Fibroblast of skin of abdomen (primary cell): ENCODE measurements around the gene KRTAP10-7.
"Not testable (repeated sequence)": the region's sequence is repeated elsewhere in the genome, so short reads cannot be mapped to it uniquely, and the experiment has no call there.

Experiments
- DNase-seq: peaks from one replicate; pipeline ENCODE4 v3.0.0-alpha.2; 2013

KRTAP10-7 gene

DNA sequence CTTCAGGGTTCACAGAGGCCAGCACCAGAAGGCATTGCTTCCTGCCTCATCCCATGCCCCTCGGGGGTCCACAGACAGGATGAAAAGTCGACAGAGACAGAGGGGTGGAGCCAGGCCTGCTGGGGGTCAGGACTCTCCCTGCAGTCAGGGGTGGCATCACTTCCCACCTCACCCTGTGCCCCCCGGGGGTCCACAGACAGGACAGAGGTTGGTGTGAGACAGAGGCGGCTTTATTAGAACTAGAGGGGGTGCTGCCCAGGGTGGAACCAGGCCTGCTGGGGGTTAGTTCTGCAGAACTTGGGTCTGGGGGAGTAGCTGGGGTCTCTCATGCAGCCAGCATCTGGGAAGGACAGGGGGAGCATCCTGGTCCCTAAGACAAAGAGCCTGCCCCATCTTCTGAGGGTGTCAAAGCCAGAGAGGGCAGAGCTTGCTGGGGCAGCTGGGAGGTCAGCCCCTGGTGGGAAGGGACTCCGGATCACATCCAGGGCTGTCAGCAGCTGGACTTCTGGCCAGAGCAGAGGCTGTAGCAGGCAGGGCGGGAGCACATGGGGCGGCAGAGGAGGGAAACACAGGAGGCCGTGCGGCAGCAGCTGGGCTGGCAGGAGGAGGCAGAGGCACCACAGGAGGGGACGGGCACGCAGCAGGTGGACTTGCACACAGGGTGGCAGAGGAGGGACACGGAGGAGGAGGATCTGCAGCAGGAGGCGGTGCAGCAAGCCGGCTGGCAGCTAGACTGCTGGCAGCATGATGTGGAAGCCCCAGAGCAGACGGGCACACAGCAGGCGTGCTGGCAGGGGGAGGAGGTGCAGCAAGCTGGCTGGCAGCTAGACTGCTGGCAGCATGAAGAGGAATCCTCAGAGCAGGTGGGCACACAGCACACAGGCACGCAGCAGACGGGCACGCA, 9.2 kb upstream of the KRTAP10-7 start:
- not testable (repeated sequence) for DNase-seq

GRCh38 chr21:44591801-44592130, 8.6 kb upstream of the KRTAP10-7 start:
- DNase-seq = not testable (repeated sequence)

- DNase-seq = no peak
These were observed 7.7 kb upstream of the KRTAP10-7 start, which contains the start of gene KRTAP10-6 for GRCh38 chr21:44592446-44593311. Gene KRTAP10-6, minus strand, starts transcription at chr21:44592505. Its CDS starts 21 bp downstream, at chr21:44592484.

DNA sequence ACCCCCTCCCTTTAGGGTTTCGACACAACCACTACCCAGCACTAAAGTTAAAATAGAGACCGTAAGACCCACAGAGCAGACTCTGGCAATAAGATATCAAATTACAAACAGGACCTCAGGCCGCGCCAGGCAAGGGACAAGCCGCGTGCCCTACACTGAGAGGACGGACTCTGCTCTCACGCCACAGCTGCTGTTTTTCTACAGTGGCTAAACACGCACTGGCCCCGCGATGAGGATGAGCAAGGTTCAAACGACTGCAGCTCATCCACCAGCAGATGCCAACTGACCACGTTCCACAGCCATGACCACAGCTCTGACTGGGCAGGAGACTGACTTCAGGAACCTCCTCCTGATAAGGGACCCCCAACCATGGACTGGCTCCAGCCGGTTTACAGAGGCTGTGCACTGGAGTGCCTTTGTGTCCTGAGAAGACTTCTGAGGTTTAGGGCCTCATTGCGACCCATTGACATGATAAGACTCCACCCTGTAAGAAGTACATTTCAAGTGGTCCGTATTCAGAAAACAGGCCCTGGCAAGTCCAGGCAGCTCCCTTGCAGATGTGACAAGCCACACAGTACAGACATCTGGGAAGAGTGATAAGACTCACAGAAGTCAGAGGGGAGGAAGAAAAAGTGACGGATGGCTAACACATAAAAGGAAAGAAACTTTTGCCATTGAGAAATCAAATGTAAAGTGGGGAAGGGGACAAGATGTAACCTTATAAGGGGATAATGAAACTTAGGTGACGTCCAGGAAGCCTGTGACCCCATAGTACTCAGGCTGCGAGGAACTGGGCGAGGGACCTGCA, 6.6 kb upstream of the KRTAP10-7 start:
- no peak for DNase-seq

- no peak for DNase-seq
These were observed 5.9 kb upstream of the KRTAP10-7 start for GRCh38 chr21:44594406-44594916.

DNA sequence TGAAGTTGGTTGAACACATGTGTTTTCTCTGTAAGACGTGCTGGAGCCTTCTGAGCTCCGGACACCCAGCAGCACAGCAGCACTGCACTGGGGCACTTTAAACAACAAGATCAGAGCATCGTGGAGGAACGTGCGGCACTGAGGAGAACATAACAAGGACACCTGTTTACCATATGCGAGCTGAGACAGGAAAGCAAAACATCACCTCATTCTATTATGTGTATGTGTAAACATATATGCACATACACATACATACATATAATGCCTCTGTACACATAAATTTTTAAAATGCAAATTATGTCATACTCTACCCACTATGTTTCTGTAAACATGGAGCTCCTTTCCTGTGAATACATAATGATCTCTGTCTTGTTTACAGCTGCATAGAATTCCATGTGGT, 4.9 kb upstream of the KRTAP10-7 start:
- no peak for DNase-seq

- no peak for DNase-seq
These were observed 4.2 kb upstream of the KRTAP10-7 start for GRCh38 chr21:44596068-44596725.

DNA sequence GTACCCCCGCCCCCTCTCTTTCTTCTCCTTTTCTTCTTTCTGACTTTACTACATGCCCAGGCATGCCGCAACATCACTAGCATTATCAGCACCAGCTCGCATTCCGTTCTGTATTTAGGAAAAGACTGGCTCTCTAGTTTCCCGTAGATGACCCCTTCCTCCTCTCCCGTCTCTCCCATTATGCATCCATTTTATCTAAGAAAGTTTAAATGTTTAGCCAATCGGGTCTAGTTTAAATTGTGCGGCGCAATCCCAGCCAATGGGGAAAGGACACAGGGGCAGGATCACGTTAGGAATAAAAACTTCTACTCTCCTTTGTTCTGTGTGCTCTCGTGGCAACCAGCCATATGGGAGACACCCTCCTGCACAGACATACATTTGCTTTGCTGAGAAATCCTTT, 2.3 kb upstream of the KRTAP10-7 start:
- DNase-seq = no peak

- no peak for DNase-seq
These were observed 950 bp upstream of the KRTAP10-7 start for GRCh38 chr21:44599264-44600029.

DNA sequence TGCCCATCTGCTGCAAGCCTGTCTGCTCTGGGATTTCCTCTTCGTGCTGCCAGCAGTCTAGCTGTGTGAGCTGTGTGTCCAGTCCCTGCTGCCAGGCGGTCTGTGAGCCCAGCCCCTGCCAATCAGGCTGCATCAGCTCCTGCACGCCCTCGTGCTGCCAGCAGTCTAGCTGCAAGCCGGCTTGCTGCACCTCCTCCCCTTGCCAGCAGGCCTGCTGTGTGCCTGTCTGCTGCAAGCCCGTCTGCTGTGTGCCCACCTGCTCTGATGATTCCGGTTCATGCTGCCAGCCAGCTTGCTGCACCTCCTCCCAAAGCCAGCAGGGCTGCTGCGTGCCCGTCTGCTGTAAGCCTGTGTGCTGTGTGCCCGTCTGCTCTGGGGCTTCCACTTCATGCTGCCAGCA, 694 bp downstream of the KRTAP10-7 start:
- not testable (repeated sequence) for DNase-seq

DNA sequence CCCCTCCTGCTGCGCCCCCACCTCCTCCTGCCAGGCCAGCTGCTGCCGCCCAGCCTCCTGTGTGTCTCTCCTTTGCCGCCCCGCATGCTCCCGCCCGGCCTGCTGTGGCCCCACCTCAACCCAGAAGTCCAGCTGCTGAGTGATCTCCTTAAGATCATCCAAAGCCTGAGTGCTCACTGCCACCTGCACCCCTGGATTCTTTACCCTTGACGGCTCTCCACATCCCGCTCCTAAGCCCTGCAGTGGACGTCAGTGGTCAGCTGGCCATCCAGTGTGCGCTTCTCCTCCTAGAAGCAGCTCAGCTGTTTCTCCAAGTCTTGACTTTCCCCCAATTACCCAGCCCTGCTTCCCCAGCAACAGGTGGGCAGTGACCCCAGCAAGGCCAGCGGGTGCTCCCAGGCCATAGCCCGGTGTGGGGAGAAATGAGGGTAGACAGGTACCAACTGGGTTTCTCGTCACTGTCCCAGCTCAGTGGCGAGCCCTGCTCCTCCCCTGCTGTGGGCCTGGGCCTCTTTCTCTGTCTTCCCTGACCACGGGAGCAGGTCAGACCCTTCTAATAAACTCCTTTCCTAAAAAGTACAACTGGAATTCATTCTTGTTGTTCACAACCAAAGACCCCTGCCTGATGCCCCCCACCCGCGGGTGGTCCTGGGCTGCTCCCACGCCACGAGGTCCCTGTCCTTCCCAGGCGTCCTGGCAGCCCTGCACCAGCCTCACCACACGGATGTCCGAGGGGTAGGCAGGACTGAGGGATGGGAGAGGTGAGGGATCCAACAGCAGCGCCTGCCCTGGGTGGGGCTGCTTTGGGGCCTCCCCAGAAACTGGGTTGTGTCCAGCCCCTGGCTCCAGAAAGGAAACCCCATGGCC, 1.4 kb downstream of the KRTAP10-7 start:
- DNase-seq = no peak

DNA sequence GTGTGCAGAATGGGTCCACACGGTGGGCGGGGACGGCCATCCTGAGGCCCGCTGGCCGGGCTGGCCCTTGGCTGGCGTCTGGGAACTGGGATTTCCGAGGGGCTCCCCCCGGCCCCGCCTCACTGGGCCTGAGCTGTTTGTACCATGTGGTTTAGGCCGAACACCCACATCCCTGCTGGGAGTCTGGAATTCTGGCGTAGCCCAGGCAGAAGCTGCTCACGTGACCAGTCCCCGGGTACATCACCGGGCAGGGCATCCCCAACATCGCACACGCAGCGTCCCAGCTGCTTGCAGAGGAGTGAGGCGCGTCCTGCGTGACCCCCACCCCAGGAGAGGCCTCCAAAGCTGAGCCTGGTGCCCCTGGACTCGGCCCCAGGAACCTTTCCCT, 2.1 kb downstream of the KRTAP10-7 start:
- DNase-seq = no peak

GRCh38 chr21:44603109-44603875, 2.9 kb downstream of the KRTAP10-7 start:
- no peak for DNase-seq

DNA sequence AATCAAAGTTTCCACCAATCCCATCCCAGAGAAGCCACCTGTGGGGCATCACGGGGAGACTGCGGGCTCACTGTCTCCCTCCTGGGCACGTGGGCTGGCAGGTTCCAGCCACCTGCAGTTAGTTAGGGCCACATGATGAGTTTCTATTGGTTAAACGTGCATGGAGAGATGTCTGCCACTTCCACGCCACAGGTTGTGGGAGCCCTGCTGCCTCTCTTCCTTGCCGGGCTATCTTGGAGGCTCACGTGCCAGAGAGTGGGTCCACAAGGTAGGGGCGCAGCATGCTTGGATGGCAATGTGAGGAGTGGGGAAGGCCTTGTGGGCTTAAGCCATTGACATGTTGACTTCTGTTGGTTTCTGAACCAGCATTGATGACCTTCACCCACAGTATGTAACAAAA, 3.5 kb downstream of the KRTAP10-7 start:
- DNase-seq = no peak

DNA sequence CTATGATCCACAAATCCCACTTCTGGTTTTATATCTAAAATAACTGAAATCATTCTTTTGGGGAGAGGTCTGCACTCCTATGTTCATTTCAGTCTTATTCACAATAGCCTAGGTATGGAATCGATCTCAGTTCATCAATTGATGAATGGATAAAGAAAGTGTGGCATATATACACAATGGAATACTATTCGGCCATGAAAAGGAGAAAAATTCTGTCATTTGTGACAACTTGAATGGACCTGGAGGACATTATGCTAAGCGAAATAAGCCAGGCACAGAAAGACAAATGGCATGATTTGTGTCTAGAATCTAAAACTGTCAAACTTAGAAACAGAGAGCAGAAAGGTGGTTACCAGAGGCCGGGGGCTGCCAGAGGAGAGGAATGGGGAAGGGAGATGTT, 6.1 kb downstream of the KRTAP10-7 start:
- DNase-seq = no peak

- DNase-seq = no peak
These were observed 8.8 kb downstream of the KRTAP10-7 start for GRCh38 chr21:44609193-44609592.

GRCh38 chr21:44610157-44610843, 9.9 kb downstream of the KRTAP10-7 start:
- DNase-seq = not testable (repeated sequence)

GRCh38 chr21:44611551-44611950, 11.2 kb downstream of the KRTAP10-7 start:
- no peak for DNase-seq

DNA sequence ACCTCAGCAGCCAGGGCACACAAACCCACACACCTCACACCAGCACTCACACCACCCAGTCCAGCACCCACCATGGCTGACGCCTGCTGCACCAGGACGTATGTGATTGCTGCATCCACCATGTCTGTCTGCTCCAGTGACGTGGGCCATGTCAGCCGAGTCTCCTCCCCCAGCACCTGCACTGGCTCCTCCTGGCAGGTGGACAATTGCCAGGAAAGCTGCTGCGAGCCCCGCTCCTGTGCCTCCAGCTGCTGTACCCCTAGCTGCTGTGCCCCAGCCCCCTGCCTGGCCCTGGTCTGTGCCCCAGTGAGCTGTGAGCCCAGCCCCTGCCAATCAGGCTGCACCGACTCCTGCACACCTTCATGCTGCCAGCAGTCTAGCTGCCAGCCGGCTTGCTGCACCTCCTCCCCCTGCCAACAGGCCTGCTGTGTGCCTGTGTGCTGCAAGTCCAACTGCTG, 11.7 kb downstream of the KRTAP10-7 start, which contains the start of gene KRTAP10-8:
TSS of gene KRTAP10-8 (plus strand) at position 51 of the 458 bp plus-strand sequence. CDS start at position 73, 22 bp downstream.
- no peak for DNase-seq
